Stimulated activated CD4-positive, alpha-beta T cell treated with anti-CD3 and anti-CD28 coated beads, Interleukin-1b, Interleukin-23, amount 100 ng/mL, for 1 hour (primary cell): ENCODE results near the gene DLEC1.

ENCODE experiments used
- DNase-seq, 2 donors: peaks; one replicate each; pipeline ENCODE4 v3.0.0-alpha.2; 2020; ENCODE audit warnings: low read depth in 2 of 2

The DLEC1 gene

GRCh38 chr3:38039101-38039898 lies at the start of gene DLEC1:
DLEC1 (plus strand) TSS chr3:38039208; CDS start chr3:38039226, 18 bp downstream.
- peak; percentile 39 to 63 for DNase-seq

DNA sequence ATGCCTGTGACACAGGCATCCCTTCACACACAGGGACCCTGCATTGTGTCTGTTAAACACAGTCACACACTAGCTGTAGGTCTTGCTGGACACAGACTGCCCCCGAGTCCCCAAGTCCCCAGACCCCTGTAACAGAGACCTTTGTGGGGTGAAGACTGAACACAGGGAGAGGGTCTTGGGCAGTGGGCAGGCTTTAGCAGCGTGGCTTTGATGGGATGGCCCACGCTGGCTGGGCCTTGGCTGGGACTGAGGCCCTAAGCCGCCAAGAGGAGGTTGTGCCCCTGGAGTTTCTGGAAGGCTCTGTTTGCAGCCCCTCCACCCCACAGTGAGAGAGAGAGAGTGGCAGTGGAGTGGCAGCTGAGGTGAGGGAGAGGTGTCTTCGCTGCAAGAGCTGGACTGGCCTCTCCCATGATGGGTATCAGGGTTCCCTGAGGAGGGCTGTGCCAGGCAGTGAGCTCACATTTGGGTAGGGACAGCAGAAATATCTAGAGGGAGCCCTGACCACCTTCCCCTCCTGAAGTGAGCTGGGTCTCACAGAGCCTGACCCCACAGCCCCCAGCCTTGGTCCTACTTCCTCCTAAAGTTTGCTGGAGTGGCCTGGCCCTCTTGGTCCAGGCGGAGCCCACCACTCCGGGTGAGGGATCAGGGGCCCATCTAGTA lies 49.1 kb upstream of the DLEC1 start:
- no peak for DNase-seq

DNA sequence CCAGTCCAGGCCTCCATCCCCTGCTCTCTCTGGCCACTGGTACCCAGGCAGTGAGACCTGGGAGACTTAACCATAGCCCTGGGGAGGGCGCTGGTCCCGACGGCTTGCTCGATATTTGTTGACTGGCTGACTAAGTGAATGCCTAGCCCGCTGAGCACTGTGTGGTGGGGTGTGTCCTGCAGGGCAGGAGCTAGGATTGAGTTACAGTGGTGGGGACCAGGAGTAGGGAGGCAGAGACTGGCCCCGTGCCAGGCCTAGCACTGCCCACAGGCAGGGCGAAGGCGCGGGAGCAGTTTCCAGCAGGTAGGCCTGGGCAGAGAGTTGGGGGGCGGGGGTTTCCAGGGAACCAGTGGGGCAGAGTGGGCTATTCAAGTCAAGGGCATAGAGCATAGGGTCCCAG lies 48.5 kb upstream of the DLEC1 start, which contains the start of gene VILL:
Gene VILL (plus strand): TSS at position 260 of the 400 bp plus-strand sequence. CDS start 2,887 bp downstream, outside the sequence.
- DNase-seq, result no peak

DNA sequence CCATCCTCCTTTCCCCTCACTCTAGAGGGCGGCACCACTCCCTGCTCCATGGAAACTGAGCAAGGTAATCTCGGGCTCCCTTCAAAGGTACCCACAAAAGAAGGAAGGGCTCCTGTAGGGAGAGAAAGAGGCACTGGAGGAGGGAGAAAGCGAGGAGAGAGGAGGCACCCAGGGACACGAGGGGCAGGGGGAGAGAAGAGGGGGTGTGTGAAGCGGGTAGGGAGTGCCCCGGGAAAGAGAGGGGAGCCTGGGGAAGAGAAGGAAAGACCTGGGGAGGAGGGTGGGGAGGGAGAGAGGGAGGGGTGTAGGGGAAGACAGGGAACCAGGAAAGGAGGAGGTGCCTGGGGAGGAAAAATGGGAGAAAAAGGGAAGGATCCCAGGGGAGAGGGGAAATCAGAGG lies 47.9 kb upstream of the DLEC1 start:
- DNase-seq, result no peak

GRCh38 chr3:37991823-37992222 lies 47.2 kb upstream of the DLEC1 start:
- no peak for DNase-seq

DNA sequence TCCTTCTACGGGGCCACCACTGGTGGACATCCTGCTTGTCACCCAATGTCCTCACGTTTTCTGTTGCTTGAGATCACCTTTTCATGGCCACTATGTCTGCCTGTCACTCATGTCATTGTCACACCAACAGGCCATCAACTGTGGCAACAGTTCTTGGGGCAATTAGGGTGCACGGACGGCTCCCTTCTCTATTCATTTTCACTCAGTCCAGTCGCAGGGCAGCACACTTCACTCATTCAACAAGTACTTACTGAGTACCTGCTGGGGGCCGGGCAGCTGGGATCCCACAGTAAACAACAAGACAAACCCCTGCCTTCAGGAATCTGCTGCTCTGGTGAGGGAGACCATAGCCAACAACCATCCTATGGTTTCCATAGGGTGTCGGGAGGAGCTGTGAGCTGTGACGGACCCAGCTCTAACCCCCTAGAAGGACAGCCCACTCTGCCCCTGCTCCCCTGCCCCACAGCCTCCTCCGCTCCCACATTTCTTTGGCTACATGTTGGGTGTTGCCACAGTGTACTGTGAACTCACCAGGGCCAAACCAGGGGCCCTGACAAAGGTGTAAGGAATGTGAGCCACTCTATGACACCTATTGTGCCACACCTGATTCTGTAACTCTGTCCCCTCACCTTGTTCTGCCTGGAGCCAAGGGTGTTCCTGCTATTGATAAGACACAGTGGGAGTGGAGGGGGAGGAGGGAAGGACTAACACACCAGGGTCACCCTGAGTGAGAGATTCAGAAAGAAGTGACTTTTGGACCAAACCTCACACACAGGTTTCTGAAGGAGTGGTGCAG lies 46.5 kb upstream of the DLEC1 start:
- no peak for DNase-seq

- no peak for DNase-seq
Observed at GRCh38 chr3:37993067-37993455, 45.9 kb upstream of the DLEC1 start.

- no peak for DNase-seq
Observed at GRCh38 chr3:37993460-37993819, 45.6 kb upstream of the DLEC1 start.

- peak in 1 of 2 donors; percentile 33 for DNase-seq
Observed at GRCh38 chr3:37993820-37994638, 45.0 kb upstream of the DLEC1 start.

DNA sequence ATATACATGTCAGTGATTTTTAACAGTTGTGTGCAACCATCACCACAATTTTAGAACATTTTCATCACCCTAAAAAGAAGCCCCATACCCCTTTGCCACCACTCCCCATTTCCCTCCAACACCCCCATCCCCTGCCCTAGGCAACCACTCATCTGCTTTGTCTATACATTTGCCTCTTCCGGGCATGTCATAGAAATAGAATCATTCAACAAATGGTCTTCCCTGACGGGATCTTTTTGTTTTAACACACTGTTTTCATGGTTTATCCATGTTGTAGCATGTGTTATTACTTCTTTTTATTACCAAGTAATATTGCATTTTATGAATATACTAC lies 44.4 kb upstream of the DLEC1 start:
- no peak for DNase-seq

- no peak for DNase-seq
Observed at GRCh38 chr3:37995652-37996641, 43.1 kb upstream of the DLEC1 start.

DNA sequence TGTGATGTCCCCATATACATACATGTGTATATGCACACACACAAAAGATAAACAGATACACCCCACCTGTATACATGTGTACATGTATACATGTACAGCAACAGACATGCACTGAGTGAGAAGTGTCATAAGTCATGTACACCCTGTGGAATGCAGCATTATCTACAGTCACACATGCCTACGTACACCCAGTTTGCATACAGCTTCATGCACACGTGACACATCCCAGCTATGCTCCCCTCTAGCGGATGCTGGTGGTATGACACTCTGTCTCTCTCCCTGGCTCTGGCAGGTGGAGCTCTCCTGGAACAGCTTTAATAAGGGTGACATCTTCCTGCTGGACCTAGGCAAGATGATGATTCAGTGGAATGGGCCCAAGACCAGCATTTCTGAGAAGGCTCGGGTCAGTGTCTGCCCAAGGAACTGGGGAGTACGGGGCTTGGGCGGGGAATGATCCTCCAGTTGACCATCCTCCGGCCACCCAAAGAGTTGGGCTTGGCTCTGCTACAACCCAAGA lies 42.2 kb upstream of the DLEC1 start:
- DNase-seq, result peak; percentile 41 to 78

- DNase-seq, result no peak
Observed at GRCh38 chr3:37997342-37997741, 41.7 kb upstream of the DLEC1 start.

- no peak for DNase-seq
Observed at GRCh38 chr3:37997791-37998370, 41.1 kb upstream of the DLEC1 start.

DNA sequence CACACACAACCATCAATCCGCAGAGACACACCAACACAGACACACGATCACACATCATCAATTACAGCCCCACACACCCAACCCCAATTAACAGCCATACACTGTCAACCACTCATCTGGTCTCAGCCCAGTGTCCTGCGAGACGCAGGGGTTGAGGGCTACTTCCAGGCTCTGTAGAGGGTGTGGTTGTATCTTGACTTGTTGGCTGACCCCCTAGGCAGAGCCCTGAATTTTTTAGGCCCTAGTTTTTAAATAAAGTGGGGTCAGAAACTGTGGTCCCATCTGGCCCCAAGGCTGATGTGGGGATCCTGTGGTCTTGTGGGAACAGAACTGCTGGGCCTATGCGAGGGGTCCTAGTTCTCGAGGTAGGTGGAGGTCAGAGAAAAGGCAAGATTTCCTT lies 39.2 kb upstream of the DLEC1 start:
- DNase-seq, result no peak

DNA sequence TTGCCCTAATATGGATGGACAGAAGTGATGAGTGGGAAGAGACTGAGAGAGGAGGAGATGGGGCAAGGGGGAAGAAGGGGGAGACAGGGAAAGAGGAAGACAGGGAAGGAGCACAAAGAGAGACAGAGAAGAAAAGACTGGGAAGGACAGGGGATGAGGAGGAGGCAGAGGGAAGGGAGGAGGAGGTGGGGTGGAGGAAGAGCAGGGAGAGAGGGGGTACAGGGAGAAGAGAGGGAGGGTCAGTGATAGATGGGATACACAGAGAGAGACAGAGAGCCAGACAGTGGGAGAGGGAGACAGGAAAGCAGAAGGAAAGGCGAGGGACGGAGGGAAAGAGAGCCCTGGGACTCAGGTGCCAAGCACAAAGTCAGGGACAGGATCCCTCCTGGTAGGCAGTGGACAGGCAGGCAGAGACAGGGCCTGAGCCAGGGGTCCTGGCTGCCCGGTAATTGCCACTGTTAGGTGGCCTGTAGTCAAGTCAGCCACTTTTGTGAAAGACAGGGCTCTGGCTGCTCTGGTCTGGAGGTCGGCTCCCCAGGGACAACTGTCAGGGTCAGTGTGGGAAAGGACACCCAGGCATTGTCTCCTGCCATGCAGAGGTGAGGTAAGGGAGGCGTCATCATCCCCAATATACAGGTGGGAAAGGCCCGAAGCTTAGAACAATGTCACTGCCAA lies 38.6 kb upstream of the DLEC1 start:
- no peak for DNase-seq

- no peak for DNase-seq
Observed at GRCh38 chr3:38000965-38001455, 38.0 kb upstream of the DLEC1 start.

DNA sequence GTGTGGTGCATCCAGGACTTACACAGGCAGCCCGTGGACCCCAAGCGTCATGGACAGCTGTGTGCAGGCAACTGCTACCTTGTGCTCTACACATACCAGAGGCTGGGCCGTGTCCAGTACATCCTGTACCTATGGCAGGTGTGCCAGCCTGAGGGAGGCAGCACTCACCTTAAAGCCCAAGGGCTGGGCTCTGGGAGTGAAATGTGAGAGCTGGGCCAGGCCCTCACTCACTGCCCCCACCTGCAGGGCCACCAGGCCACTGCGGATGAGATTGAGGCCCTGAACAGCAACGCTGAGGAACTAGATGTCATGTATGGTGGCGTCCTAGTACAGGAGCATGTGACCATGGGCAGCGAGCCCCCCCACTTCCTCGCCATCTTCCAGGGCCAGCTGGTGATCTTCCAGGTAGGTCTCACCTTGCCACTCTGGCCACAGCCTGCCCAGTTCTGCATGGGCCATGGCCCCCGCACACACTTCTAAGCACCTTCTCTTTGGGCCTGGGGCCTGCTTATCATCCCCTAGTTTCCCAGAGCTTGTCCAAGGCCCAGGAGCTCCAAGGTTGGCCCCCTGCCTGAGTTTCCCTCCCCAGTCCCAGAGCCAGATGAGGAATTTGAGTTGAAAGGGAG lies 37.4 kb upstream of the DLEC1 start:
- no peak for DNase-seq
